ENCODE results near the gene GMCL2.

DNA sequence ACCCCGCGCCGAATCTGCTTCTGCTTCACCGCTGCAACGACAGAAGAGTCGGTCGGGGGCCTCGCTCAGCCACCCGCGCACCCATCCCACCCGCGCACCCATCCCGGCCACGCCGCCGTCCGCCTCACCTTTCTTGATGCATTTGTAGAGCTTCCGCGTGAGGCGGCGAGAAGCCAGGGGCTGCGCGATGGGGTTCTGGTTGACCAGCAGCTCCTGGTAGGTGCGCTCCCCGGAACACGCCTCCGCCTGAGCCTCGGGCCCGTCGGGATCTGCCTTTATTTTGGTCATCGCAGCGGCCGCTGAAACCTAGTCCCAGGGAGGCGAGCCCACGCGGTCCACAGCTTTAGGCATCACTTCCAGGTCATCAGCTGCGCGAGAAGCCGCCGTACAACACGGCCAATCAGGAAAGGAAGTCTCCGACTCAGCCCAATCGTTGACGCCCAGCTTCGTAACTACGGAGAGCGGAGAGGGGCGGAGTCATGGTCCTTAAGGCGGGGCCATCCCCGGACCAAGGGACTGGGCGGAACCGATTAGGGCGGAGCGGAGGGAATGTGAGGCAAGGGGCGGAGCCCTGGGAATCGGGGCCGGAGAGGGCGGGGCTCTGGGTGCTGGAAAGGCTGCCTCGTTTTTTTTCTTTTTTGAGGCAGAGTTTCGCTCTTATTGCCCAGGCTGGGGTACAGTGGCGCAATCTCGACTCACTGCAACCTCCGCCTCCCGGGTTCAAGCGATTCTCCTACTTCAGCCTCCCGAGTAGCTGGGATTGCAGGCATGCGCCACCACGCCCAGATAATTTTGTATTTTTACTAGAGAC is 33.4 kb downstream of the GMCL2 start, which contains the start of gene NHP2:
- TF ChIP-seq, protein P1, sequence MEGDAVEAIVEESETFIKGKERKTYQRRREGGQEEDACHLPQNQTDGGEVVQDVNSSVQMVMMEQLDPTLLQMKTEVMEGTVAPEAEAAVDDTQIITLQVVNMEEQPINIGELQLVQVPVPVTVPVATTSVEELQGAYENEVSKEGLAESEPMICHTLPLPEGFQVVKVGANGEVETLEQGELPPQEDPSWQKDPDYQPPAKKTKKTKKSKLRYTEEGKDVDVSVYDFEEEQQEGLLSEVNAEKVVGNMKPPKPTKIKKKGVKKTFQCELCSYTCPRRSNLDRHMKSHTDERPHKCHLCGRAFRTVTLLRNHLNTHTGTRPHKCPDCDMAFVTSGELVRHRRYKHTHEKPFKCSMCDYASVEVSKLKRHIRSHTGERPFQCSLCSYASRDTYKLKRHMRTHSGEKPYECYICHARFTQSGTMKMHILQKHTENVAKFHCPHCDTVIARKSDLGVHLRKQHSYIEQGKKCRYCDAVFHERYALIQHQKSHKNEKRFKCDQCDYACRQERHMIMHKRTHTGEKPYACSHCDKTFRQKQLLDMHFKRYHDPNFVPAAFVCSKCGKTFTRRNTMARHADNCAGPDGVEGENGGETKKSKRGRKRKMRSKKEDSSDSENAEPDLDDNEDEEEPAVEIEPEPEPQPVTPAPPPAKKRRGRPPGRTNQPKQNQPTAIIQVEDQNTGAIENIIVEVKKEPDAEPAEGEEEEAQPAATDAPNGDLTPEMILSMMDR (IDR thresholded peaks at IDR 0.05), result no peak
- TF ChIP-seq POLR2A (IDR thresholded peaks at IDR 0.05) (peak; percentile 20), POLR2AphosphoS5 (IDR thresholded peaks at IDR 0.05) (peak; percentile 78 to 88 (median 81))
